Tibial nerve (tissue), 4 donors: ENCODE results near the gene GABRR1. TPM values are rescaled to one million over a fixed set of nuclear protein-coding genes. Genes with fewer than 3 reads are reported as not detected.
"Not testable (repeated sequence)": the region's sequence is repeated elsewhere in the genome, so short reads cannot be mapped to it uniquely, and the experiment has no call there.

Source experiments
- DNase-seq, 2 donors: peaks; one replicate each; pipeline ENCODE4 v3.0.0-alpha.2; 2019; ENCODE audit warnings: low spot score in 2 of 2
- H3K27ac ChIP-seq, 4 donors: fragments of 200-600 bp; sonication (generic) in 3 of 4; one replicate each; pipeline ENCODE4 v1.5.1; 2017 to 2019; ENCODE audit warnings: mild to moderate bottlenecking in 1 of 4
- H3K27me3 ChIP-seq, 2 donors: fragments of 200-600 bp; sonication (generic) in 1 of 2; one replicate each; pipeline versions ENCODE4 v1.5.1 to v1.6.0; 2017 to 2019
- H3K36me3 ChIP-seq, 3 donors: fragments of 200-600 bp; sonication (generic); one replicate each; pipeline ENCODE4 v1.5.1; 2018 to 2019
- H3K4me1 ChIP-seq, 4 donors: fragments of 200-600 bp; sonication (generic) in 3 of 4; one replicate each; pipeline ENCODE4 v1.5.1; 2017 to 2019
- H3K4me3 ChIP-seq, 4 donors: fragments of 200-600 bp; sonication (generic) in 3 of 4; one replicate each; pipeline ENCODE4 v1.5.1; 2017 to 2019; ENCODE audit warnings: mild to moderate bottlenecking in 1 of 4, moderate library complexity in 1 of 4
- H3K9me3 ChIP-seq, 4 donors: fragments of 200-600 bp; sonication (generic) in 3 of 4; one replicate each; pipeline ENCODE4 v1.5.1; 2017 to 2019
- EP300 ChIP-seq, 2 donors: sonication (generic); formaldehyde crosslinking; IDR thresholded peaks; one replicate each; pipeline ENCODE4 v1.6.1; 2017; ENCODE audit warnings: antibody characterized with exemption in 2 of 2, mild to moderate bottlenecking in 1 of 2
- POLR2A ChIP-seq, 2 donors: fragments of 450-650 bp; IDR thresholded peaks; one replicate each; pipeline ENCODE4 v1.6.1; 2017; ENCODE audit warnings: antibody characterized with exemption in 2 of 2, mild to moderate bottlenecking in 2 of 2, moderate library complexity in 2 of 2
- WGBS, 2 donors: methylation state at CpG; one replicate each; pipeline ENCODE4 v1.1.5; 2018; 5-methylcytosine and 5-hydroxymethylcytosine counted together
- total RNA-seq, 4 donors: library from RNA; depleted of rRNA; stranded (reverse); fragments of >200 nt; gene quantifications; one replicate each; pipeline ENCODE4 v1.1.0, GENCODE V29; 2016
- TF ChIP-seq, protein P1 (sequence below), 5 experiments: fragments of 200-600 bp in 3 of 5; fragments of 450-650 bp in 2 of 5; sonication (generic) in 3 of 5; IDR thresholded peaks; one replicate each; pipeline ENCODE4 v1.5.1; 2016 to 2019; ENCODE audit warnings: antibody characterized with exemption in 5 of 5, mild to moderate bottlenecking in 3 of 5, moderate library complexity in 2 of 5

Gene GABRR1
- total RNA-seq, 4 donors from 2014 or later, result not detected

DNA sequence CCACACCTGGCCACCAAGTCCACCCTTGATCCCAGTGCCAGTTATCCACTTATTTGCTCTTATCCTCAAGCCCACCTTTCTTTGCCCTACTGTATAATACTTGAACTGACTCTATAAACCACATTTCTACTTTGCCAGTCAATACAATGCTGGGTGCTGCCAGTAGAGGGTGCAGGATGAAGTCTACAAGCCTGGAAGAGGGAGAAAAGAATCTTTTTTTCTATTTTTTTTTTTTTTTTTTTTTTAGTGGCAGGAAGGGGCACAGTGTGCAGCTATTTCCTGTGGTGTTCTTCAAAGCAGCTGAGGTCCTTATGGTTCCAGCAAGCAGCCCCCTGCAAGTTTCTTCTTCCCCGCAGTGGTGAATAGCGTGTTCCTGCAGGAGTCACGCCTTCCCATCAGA lies 22.2 kb upstream of the GABRR1 start:
- 82 to 86% methylated on average over 3 of the region's 3 CpGs for WGBS, 2 donors

GRCh38 chr6:89237158-89237557 lies 20.0 kb upstream of the GABRR1 start:
- DNase-seq, result no peak
- Histone ChIP-seq H3K36me3 (no peaks in the 10 kb centered on the region), H3K9me3 (peaks cover 0 to 4% (median 0%) of the 10 kb centered on the region in 4 donors), H3K4me3 (no peak overlapping the region), H3K27me3 (no peaks in the 10 kb centered on the region), H3K27ac (no peak overlapping the region), H3K4me1 (no peaks in the 10 kb centered on the region)
- TF ChIP-seq EP300 (IDR thresholded peaks at IDR 0.05), result no peak
- TF ChIP-seq POLR2A (IDR thresholded peaks at IDR 0.05), result no peak
- TF ChIP-seq, protein P1, sequence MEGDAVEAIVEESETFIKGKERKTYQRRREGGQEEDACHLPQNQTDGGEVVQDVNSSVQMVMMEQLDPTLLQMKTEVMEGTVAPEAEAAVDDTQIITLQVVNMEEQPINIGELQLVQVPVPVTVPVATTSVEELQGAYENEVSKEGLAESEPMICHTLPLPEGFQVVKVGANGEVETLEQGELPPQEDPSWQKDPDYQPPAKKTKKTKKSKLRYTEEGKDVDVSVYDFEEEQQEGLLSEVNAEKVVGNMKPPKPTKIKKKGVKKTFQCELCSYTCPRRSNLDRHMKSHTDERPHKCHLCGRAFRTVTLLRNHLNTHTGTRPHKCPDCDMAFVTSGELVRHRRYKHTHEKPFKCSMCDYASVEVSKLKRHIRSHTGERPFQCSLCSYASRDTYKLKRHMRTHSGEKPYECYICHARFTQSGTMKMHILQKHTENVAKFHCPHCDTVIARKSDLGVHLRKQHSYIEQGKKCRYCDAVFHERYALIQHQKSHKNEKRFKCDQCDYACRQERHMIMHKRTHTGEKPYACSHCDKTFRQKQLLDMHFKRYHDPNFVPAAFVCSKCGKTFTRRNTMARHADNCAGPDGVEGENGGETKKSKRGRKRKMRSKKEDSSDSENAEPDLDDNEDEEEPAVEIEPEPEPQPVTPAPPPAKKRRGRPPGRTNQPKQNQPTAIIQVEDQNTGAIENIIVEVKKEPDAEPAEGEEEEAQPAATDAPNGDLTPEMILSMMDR (IDR thresholded peaks at IDR 0.05), result no peak

More for the DNA sequence above, 22.2 kb upstream of the GABRR1 start:
- no peaks in the 10 kb centered on the region for H3K27me3 ChIP-seq
- DNase-seq, result no peak
- TF ChIP-seq POLR2A (IDR thresholded peaks at IDR 0.05) (no peak), EP300 (IDR thresholded peaks at IDR 0.05) (no peak)
- TF ChIP-seq, protein P1 (IDR thresholded peaks at IDR 0.05), result peak in 1 of 5 experiments; percentile 5
- no peaks in the 10 kb centered on the region for H3K36me3 ChIP-seq
- peaks cover 0 to 7% (median 0%) of the 10 kb centered on the region in 4 donors for H3K4me1 ChIP-seq
- no peak overlapping the region for H3K4me3 ChIP-seq
- H3K27ac ChIP-seq, result no peak overlapping the region
- peaks cover 0 to 4% (median 0%) of the 10 kb centered on the region in 4 donors for H3K9me3 ChIP-seq

- 85 to 89% methylated on average over 14 to 15 of the region's 15 CpGs for WGBS, 2 donors
- H3K36me3 ChIP-seq, DNase-seq, H3K4me1 ChIP-seq, H3K27me3 ChIP-seq, H3K9me3 ChIP-seq, H3K4me3 ChIP-seq, H3K27ac ChIP-seq: not testable (repeated sequence)
Measured at GRCh38 chr6:89233605-89234004, 16.4 kb upstream of the GABRR1 start.

GRCh38 chr6:89222712-89223039 lies 5.5 kb upstream of the GABRR1 start:
- no peaks in the 10 kb centered on the region for H3K27me3 ChIP-seq
- no peaks in the 10 kb centered on the region for H3K36me3 ChIP-seq
- peak overlapping the region in 2 of 4 donors; percentile 29 to 37 for H3K27ac ChIP-seq
- H3K4me1 ChIP-seq, result peaks cover 0 to 16% (median 0%) of the 10 kb centered on the region in 4 donors
- no peak for DNase-seq
- H3K4me3 ChIP-seq, result no peak overlapping the region
- 51 to 59% methylated on average over 4 of the region's 4 CpGs for WGBS, 2 donors
- H3K9me3 ChIP-seq, result no peaks in the 10 kb centered on the region
- TF ChIP-seq, protein P1 (IDR thresholded peaks at IDR 0.05), result no peak
- TF ChIP-seq EP300 (IDR thresholded peaks at IDR 0.05) (no peak), POLR2A (IDR thresholded peaks at IDR 0.05) (no peak)

DNA sequence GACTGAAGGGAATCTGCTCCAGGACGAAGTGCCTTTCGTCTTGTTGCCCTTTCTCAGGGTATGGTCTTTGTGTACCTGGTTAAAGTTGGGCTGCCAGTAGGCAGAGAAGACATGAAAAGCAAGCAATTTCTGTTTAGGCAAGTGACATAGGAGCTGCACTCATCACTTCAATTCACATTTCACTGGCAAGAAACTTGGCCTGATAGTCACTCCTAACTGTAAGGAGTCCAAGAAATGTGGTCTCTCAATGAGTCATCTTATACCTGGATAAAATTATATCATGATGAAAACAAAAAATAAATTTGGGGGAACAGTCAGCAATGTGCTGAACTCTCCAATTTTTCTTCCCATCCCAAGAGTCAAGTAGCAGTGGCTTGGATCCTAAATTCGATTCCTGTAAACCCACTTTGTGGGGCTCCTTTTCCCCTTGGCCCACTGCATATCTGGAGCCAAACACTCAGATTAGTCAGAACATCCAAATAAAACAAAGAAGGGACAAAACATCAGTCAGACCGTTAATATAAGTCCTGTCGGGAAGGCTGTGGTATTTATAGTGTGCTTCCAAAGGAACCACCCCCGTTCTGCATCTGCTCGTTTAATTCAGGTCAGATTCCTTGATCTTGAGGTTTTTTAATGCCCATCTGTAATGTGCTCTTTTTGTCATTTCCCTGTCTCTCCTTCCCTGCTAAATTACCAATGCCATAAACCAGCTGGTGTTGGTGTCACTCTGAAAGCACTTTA lies 5.0 kb upstream of the GABRR1 start:
- TF ChIP-seq, protein P1 (IDR thresholded peaks at IDR 0.05), result no peak
- TF ChIP-seq EP300 (IDR thresholded peaks at IDR 0.05), result no peak
- no peak for TF ChIP-seq POLR2A (IDR thresholded peaks at IDR 0.05)
- no peak for DNase-seq
- Histone ChIP-seq H3K27ac (peak overlapping the region in 2 of 4 donors; percentile 29 to 37), H3K4me3 (no peak overlapping the region), H3K27me3 (no peaks in the 10 kb centered on the region), H3K36me3 (no peaks in the 10 kb centered on the region), H3K9me3 (no peaks in the 10 kb centered on the region), H3K4me1 (peaks cover 0 to 22% (median 0%) of the 10 kb centered on the region in 4 donors)
- WGBS, 2 donors, result 29 to 34% methylated on average over 7 of the region's 7 CpGs
